GM19351 (cell line): ENCODE measurements around the gene CEACAM4.
"Not testable (repeated sequence)": the region's sequence is repeated elsewhere in the genome, so short reads cannot be mapped to it uniquely, and the experiment has no call there.

Experiments used
- ATAC-seq: cut with Tn5 transposase; IDR thresholded peaks from one replicate; pipeline ENCODE4 v1.9.1; 2021; ENCODE audit warnings: mild to moderate bottlenecking, moderate library complexity; ENCODE audit not compliant: unreplicated experiment

The CEACAM4 gene

DNA sequence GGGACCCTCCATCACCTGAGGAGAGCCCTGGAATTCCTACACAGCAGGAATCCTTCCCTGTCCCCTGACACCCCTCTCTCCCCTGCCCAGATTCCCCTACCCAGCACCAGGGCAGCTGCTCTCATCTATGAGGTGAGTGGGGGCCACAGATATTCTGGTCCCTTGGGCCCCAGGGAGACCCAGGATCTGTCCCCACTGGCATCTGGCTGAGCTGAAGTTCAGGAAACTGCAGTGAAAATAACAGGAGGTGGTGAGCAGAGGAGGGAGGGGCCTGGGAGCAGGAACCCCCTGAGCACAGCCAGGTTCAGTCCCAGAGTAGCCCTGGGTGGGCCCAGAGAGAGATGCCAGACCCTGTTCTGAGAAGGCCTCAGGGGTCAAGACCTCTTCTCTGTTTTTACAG lies 40.8 kb downstream of the CEACAM4 start:
- ATAC-seq: no peak

DNA sequence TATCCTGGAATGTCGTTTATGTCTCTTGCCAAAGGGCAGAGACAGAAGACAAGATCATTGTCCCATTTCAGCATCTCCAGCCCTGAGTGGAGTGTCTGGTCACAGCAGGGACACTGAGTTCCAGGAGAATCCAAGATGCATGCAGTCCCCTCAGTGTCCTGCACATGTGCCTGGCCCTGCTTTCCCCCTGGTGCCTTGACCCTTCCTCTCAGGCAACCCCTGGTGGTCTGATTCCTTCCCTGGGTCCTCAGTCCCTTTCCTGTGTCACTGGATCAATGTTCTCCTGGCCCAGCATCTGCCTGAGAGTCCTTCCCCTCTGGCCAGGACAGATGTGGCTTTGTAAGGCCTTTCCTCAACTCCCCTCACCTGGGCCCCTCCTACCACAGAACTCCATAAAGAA lies 41.9 kb downstream of the CEACAM4 start:
- ATAC-seq: no peak

DNA sequence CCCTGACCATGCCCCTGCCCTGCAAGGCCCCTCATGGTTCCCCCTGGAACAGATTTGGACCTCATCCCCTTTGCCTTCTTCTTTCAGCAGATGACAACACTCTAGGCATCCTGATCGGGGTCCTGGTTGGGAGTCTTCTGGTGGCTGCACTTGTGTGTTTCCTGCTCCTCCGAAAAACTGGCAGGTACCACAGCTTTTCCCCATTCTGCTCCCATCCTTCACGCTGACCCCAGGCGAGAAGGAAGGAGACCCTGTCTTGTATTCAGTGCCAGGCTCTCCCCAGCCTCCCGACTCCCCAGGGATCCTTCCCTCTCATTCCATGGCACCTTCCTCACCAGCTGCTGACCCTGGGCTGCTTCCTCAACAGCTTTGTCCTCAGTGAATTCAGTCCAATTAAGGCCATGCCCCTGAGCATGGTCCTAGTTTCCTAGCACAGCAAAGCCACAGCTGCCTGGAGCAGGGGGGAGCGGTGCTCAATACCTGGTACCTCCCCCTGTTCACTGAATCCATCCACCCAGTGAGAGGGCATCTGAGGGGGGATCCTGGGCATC lies 42.5 kb downstream of the CEACAM4 start:
- no peak for ATAC-seq

DNA sequence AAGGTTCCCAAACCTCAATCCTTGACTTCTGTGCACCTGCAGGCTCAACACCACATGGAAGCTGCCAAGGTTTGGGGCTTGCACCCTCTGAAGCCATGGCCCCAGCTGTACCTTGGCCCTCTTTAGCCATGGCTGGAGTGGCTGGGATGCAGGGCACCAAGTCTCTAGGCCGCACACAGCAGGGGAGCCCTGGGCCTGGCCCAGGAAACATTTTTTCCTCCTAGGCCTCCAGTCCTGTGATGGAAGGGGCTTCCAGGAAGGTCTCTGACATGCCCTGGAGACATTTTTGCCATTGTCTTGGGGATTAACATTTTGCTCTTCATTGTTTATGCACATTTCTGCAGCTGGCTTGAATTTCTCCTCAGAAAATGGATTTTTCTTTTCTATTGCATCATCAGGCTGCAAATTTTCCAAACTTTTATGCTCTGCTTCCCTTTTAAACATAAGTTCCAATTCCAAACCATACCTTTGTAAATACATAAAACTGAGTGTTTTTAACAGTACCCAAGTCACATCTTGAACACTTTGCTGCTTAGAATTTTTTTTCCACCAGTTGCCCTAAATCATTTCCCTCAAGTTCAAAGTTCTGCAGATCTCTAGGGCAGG lies 44.2 kb downstream of the CEACAM4 start:
- not testable (repeated sequence) for ATAC-seq

DNA sequence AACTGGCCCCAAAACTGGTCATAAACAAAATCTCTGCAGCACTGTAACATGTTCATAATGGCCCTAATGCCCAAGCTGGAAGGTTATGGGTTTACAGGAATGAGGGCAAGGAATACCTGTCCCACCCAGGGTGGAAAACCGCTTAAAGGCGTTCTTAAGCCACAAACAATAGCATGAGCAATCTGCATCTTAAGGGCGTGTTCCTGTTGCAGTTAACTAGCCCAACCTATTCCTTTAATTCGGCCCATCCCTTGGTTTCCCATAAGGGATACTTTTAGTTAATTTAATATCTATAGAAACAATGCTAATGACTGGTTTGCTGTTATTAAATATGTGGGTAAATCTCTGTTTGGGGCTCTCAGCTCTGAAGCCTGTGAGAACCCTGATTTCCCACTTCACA lies 45.8 kb downstream of the CEACAM4 start:
- not testable (repeated sequence) for ATAC-seq

DNA sequence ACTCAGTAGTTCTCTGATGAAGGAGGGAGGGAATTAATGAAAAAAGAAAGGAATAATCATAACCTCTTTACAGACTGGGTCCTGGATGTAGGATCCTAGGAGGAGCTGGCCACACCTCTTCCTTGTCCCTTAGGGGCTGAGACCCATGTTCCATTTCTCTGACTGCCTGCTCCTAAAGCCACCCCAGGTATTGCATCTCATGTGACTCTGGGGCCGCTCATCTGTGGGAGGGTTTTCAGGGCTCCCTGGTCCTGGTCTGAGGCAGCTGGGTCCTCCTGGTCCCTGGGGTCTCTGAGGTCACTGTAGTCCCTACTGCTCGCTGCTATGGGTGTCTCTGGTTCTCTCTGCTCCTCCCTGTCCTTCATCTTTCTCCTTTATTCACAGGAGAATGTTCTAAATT lies 48.0 kb downstream of the CEACAM4 start:
- no peak for ATAC-seq

DNA sequence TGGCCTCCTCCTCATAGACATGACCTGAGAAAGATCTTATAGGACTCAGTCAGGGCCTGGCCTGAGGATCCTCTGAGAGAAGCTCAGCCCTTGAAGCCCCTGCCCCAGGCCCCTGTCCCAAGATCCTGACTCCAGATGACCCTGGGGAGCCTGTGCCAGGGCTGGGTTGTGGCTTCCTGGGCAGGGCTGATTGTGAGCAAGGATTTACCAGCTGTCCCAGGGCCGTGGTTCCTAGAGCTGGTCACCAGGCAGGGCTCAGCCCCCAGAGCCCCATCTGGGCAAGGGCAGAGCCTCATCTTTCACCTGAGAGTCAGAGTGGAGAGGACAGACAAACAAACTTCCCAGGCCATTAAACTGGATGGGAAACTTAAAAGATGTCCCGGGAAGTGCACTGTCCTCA lies 49.0 kb downstream of the CEACAM4 start:
- no peak for ATAC-seq

DNA sequence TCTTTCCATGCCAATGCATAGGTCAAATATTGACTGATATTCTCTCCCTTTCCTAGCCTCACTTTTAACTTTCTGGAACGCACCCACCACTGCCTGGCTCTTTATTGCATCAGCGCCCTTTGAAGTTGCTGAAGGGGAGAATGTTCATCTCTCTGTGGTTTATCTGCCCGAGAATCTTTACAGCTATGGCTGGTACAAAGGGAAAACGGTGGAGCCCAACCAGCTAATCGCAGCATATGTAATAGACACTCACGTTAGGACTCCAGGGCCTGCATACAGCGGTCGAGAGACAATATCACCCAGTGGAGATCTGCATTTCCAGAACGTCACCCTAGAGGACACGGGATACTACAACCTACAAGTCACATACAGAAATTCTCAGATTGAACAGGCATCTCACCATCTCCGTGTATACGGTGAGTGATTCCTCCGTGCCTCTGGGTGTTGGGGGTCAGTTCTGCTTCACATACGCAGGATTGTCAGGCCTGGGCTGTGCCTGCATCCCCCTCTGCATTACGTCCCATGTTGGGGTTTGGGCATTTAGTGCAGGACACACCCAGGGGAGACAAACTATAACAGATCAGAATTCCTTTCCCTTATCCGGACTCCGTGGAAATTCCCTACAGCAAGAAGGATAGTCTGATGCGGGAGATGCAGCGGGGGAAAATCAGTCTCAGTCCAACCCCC lies 49.6 kb downstream of the CEACAM4 start:
- no peak for ATAC-seq

DNA sequence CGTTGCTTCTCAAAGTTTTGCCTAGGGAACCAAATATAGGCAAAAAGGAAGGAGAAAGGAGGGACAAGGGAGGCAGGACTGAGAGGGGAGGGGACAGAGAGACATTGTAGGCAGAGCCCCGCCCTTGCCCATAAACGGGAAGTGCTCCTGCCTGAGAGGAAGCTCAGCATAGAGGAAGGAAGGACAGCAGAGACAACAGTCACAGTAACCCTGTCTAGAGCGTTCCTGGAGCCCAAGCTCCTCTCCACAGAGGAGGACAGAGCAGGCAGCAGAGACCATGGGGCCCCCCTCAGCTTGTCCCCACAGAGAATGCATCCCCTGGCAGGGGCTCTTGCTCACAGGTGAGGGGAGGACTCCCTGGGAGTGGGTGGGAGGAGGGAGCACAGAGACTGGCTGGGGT lies 50.9 kb downstream of the CEACAM4 start, which contains the start of gene CEACAM21:
Gene CEACAM21 (plus strand): TSS at position 169 of the 400 bp plus-strand sequence. CDS start 109 bp downstream, at position 278.
- ATAC-seq: no peak

DNA sequence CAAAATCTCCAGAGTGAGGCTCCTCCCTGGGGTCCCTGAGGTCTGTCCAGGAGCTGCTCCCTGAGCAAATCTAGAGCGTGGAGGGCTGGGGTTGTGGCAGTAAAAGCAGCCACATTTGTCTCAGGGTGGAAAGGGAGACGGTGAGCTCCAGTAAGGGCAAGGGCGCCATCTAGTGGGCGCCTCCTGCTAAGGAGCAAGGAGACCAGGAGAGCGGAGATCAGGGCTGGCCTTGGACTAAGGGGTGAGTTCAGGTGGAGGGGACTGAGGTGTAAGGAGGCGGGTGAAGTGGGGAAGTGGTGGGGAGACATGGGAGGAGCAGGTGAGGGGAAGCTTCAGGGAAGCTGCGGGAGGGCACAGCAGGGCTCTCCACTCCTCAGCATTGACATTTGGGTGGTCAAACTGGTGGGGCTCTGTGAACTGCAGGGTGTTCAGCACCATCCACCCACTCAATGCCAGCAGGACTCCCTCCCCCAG lies 56.2 kb downstream of the CEACAM4 start:
- ATAC-seq: no peak

DNA sequence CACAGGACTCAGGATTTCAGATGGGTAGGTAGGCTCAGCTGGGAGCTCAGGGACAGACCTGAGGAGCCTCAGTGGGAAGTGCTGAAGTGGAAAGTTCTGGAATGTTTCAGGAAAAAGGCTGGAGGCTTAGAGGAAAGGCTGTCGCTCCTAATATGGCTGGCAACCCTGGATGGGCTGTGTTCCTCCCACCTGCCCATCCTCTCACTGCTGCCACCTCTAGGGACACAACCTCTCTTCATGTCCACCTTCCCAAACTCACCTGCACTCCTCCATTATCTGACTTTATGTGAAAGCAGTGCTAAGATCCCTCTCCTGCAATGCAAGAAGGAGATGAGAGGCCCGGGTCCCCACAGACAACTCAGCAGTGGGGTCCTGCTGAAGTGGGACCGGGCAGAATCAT lies 56.7 kb downstream of the CEACAM4 start:
- no peak for ATAC-seq

DNA sequence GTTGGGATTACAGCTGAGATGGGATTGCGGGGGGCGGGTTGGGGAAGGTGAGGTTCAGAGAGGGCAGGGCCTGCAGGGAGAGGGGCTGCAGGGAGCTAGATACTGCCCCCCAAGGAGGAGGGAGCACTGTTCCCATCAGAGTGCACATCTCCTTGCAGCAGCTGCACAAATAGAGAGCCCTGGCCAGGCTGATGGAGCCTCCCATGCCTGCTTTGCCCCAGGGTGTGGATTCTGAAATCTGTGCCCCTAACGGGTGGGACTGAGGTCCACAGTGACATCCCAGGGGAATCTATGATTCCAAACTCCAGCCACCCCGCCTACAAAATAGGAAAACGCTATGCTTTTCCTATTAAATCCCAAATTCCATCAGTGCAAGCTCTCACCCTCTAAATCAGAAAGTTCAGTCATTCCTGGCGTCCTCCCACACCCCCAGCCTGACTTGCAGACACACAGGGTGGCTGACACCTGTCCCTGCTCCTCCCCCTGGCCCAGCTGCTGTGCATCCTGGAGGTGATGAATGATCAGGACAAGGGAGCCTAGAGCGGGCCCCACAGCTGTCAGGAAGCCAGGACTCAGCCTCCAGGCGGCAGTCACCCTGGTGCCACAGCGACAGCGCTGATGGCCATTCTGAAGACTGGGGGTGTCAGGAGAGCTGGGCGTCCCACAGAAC lies 57.3 kb downstream of the CEACAM4 start:
- ATAC-seq: no peak
